ENCODE measurements around the gene SPTBN4. TPM values are rescaled to one million over a fixed set of nuclear protein-coding genes. Genes with fewer than 3 reads are reported as not detected.

SPTBN4 gene
- total and polyA plus RNA-seq, 10 of the 15 experiments (the other 5 are each of a cell fraction or from before 2014, with no cell fraction given): 0.04 to 1.1 (median 0.34) TPM; not detected in 1

DNA sequence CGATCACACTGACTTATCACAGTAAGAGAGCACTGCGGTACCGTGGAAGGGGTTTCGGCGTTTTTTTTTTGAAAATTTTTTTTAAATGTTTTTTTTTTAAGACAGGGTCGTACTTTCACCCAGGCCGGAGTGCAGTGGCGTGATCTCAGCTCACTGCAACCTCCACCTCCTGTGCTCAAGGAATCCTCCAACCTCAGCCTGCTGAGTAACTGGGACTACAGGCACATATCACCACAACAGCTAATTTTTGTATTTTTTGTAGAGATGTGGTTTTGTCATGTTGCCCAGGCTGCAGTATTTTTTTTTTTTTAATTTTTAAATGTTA, 153.3 kb downstream of the SPTBN4 start:
- intact Hi-C loops (cut with micrococcal nuclease; ENCODE audit: unreplicated experiment) (no loop called here), in situ Hi-C loops (cut with MboI) (no loop called here)
- no peaks in the 10 kb centered on the region for H4K20me1 ChIP-seq (ENCODE audit: control insufficient read depth, insufficient read depth)
- WGBS (ENCODE audit: insufficient coverage, insufficient replicate concordance, low lambda C conversion rate, missing lambda C conversion rate): 86% methylated on average over 8 of the region's 8 CpGs
- FAIRE-seq (no peak), DNase-seq (ENCODE audit: low read depth, low spot score) (no peak), ATAC-seq (no peak)
- no peaks in the 10 kb centered on the region for H3K36me3 ChIP-seq (ENCODE audit: control insufficient read depth in 2 of 2, insufficient read depth in 2 of 2, low read length in 1 of 2)
- SMC1A ChIA-PET (ENCODE audit: uncharacterized antibody, unreplicated experiment): interaction anchor here (0.5 to 2.2 kb wide), 4 partner anchors 12 to 274 kb away, joined by 3 to 6 read pairs (median 4); no protein-coding TSS in a partner anchor
- H3K4me2 ChIP-seq (ENCODE audit: control insufficient read depth, insufficient read depth): no peak overlapping the region
- no peak overlapping the region for H3K9ac ChIP-seq (ENCODE audit: control insufficient read depth, insufficient read depth, low read length)
- CTCF ChIA-PET: interaction anchor here (1.0 to 3.6 kb wide), 5 partner anchors 11 to 79 kb away, joined by 3 to 30 read pairs (median 5); no protein-coding TSS in a partner anchor
- no peaks in the 10 kb centered on the region; the same call in 2 of the 3 replicates for H3K9me3 ChIP-seq (replicated peaks; ENCODE audit: control insufficient read depth, insufficient read depth, low read length)
- H2AFZ ChIP-seq (ENCODE audit: control insufficient read depth, low read depth, low read length): no peak overlapping the region
- no peaks in the 10 kb centered on the region for H3K27me3 ChIP-seq (replicated peaks in 1 of 2; ENCODE audit: control insufficient read depth in 2 of 2, insufficient read depth in 2 of 2, low read length in 1 of 2)
- H3K4me1 ChIP-seq (ENCODE audit: control insufficient read depth, insufficient read depth, low read length): peaks cover 4% of the 10 kb centered on the region; the same call in 1 of the 2 replicates
- TF ChIP-seq MYB (IDR thresholded peaks at IDR 0.05; ENCODE audit: borderline replicate concordance, low read depth, low read length): no peak
- no peak for TF ChIP-seq RFX5 (IDR thresholded peaks at IDR 0.05; ENCODE audit: low read depth, low read length)
- TF ChIP-seq, protein P1, sequence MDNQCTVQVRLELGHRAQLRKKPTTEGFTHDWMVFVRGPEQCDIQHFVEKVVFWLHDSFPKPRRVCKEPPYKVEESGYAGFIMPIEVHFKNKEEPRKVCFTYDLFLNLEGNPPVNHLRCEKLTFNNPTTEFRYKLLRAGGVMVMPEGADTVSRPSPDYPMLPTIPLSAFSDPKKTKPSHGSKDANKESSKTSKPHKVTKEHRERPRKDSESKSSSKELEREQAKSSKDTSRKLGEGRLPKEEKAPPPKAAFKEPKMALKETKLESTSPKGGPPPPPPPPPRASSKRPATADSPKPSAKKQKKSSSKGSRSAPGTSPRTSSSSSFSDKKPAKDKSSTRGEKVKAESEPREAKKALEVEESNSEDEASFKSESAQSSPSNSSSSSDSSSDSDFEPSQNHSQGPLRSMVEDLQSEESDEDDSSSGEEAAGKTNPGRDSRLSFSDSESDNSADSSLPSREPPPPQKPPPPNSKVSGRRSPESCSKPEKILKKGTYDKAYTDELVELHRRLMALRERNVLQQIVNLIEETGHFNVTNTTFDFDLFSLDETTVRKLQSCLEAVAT (IDR thresholded peaks at IDR 0.05): 0 out of 2 replicates have a peak, but pooled peaks have one; percentile 29
- TF ChIP-seq, protein P2, sequence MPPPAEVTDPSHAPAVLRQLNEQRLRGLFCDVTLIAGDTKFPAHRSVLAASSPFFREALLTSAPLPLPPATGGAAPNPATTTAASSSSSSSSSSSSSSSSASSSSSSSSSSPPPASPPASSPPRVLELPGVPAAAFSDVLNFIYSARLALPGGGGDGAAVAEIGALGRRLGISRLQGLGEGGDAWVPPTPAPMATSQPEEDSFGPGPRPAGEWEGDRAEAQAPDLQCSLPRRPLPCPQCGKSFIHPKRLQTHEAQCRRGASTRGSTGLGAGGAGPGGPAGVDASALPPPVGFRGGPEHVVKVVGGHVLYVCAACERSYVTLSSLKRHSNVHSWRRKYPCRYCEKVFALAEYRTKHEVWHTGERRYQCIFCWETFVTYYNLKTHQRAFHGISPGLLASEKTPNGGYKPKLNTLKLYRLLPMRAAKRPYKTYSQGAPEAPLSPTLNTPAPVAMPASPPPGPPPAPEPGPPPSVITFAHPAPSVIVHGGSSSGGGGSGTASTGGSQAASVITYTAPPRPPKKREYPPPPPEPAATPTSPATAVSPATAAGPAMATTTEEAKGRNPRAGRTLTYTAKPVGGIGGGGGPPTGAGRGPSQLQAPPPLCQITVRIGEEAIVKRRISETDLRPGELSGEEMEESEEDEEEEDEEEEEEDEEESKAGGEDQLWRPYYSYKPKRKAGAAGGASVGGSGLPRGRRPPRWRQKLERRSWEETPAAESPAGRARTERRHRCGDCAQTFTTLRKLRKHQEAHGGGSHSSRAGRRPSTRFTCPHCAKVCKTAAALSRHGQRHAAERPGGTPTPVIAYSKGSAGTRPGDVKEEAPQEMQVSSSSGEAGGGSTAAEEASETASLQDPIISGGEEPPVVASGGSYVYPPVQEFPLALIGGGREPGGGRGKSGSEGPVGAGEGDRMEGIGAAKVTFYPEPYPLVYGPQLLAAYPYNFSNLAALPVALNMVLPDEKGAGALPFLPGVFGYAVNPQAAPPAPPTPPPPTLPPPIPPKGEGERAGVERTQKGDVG (CRISPR knock-in tag; IDR thresholded peaks at IDR 0.05): no peak
- TF ChIP-seq, protein P3, sequence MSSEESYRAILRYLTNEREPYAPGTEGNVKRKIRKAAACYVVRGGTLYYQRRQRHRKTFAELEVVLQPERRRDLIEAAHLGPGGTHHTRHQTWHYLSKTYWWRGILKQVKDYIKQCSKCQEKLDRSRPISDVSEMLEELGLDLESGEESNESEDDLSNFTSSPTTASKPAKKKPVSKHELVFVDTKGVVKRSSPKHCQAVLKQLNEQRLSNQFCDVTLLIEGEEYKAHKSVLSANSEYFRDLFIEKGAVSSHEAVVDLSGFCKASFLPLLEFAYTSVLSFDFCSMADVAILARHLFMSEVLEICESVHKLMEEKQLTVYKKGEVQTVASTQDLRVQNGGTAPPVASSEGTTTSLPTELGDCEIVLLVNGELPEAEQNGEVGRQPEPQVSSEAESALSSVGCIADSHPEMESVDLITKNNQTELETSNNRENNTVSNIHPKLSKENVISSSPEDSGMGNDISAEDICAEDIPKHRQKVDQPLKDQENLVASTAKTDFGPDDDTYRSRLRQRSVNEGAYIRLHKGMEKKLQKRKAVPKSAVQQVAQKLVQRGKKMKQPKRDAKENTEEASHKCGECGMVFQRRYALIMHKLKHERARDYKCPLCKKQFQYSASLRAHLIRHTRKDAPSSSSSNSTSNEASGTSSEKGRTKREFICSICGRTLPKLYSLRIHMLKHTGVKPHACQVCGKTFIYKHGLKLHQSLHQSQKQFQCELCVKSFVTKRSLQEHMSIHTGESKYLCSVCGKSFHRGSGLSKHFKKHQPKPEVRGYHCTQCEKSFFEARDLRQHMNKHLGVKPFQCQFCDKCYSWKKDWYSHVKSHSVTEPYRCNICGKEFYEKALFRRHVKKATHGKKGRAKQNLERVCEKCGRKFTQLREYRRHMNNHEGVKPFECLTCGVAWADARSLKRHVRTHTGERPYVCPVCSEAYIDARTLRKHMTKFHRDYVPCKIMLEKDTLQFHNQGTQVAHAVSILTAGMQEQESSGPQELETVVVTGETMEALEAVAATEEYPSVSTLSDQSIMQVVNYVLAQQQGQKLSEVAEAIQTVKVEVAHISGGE (CRISPR knock-in tag; IDR thresholded peaks at IDR 0.05): no peak
- no peak for TF ChIP-seq ATF7 (IDR thresholded peaks at IDR 0.05; ENCODE audit: low read depth)
- POLR2A ChIA-PET: interaction anchor here (0.6 to 1.4 kb wide), 3 partner anchors 14 to 1437 kb away, joined by 3 to 4 read pairs (median 4); no protein-coding TSS in a partner anchor
- BruUV-seq (replicated peaks): no TSS peak
- RAD21 ChIA-PET (ENCODE audit: unreplicated experiment): interaction anchor here (0.8 to 1.2 kb wide), 2 partner anchors 14 to 16 kb away, joined by 4 to 5 read pairs; no protein-coding TSS in a partner anchor
- H3K4me3 ChIP-seq: no peak overlapping the region
- no peak overlapping the region for H3K27ac ChIP-seq (ENCODE audit: control insufficient read depth, insufficient read depth)
- no peaks in the 10 kb centered on the region for H3K79me2 ChIP-seq (ENCODE audit: control insufficient read depth, insufficient read depth, low read length)
